OCI-M1 (cell line): Measurements from ENCODE around the gene HEBP1.
A peak's percentile ranks its signal among the peaks of the same experiment; 100 is the strongest.

Experiments
- DNase-seq: peaks from one replicate; lab custom pipeline; 2025; lab: John Stamatoyannopoulos, UW

The HEBP1 gene

GRCh38 chr12:12951504-12951903, 48.6 kb downstream of the HEBP1 start:
- no peak for DNase-seq

- no peak for DNase-seq
These were observed 52.2 kb downstream of the HEBP1 start for GRCh38 chr12:12947902-12948301.

- DNase-seq, result no peak
These were observed 53.2 kb downstream of the HEBP1 start for GRCh38 chr12:12946686-12947355.

GRCh38 chr12:12945591-12945990, 54.5 kb downstream of the HEBP1 start:
- DNase-seq, result no peak

- DNase-seq, result no peak
These were observed 56.3 kb downstream of the HEBP1 start for GRCh38 chr12:12943586-12944260.

- no peak for DNase-seq
These were observed 58.4 kb downstream of the HEBP1 start for GRCh38 chr12:12941450-12942350.

GRCh38 chr12:12939888-12940287, 60.2 kb downstream of the HEBP1 start:
- DNase-seq, result peak; percentile 13

- DNase-seq, result no peak
These were observed 61.5 kb downstream of the HEBP1 start for GRCh38 chr12:12938541-12938940.

GRCh38 chr12:12936983-12937491, 63.0 kb downstream of the HEBP1 start:
- DNase-seq, result no peak

GRCh38 chr12:12934556-12934955, 65.5 kb downstream of the HEBP1 start:
- no peak for DNase-seq

- no peak for DNase-seq
These were observed 66.3 kb downstream of the HEBP1 start for GRCh38 chr12:12933742-12934141.

GRCh38 chr12:12930633-12931219, 69.3 kb downstream of the HEBP1 start:
- DNase-seq, result no peak

GRCh38 chr12:12929696-12930095, 70.4 kb downstream of the HEBP1 start:
- DNase-seq, result no peak

- DNase-seq, result no peak
These were observed 72.6 kb downstream of the HEBP1 start for GRCh38 chr12:12927211-12928079.

GRCh38 chr12:12926571-12927071, 73.4 kb downstream of the HEBP1 start:
- no peak for DNase-seq

- DNase-seq, result no peak
These were observed 74.7 kb downstream of the HEBP1 start for GRCh38 chr12:12925388-12925787.
